Measurements from ENCODE around the gene PDE4B.
A peak's percentile ranks its signal among the peaks of the same experiment; 100 is the strongest.

PDE4B gene

GRCh38 chr1:66334318-66334717, 541.6 kb downstream of the PDE4B start:
- peak overlapping the region; percentile 62 for H3K4me3 ChIP-seq (replicated peaks; ENCODE audit: low read depth, low read length)
- TF ChIP-seq CTCF (IDR thresholded peaks at IDR 0.05; ENCODE audit: low read length, missing control alignments) = no peak
- no peak for DNase-seq (ENCODE audit: low read depth)

- TF ChIP-seq CTCF (IDR thresholded peaks at IDR 0.05; ENCODE audit: low read length, missing control alignments) = no peak
- peak overlapping the region; percentile 62 for H3K4me3 ChIP-seq (replicated peaks; ENCODE audit: low read depth, low read length)
- DNase-seq (ENCODE audit: low read depth) = no peak
These were observed 542.4 kb downstream of the PDE4B start for GRCh38 chr1:66335125-66335524.

- DNase-seq (ENCODE audit: low read depth) = peak; percentile 96
- TF ChIP-seq CTCF (IDR thresholded peaks at IDR 0.05; ENCODE audit: low read length, missing control alignments) = no peak
- H3K4me3 ChIP-seq (replicated peaks; ENCODE audit: low read depth, low read length) = peak overlapping the region; percentile 62
These were observed 543.4 kb downstream of the PDE4B start for GRCh38 chr1:66335859-66336640.

GRCh38 chr1:66336641-66336990, 543.9 kb downstream of the PDE4B start:
- H3K4me3 ChIP-seq (replicated peaks; ENCODE audit: low read depth, low read length) = no peak overlapping the region
- TF ChIP-seq CTCF (IDR thresholded peaks at IDR 0.05; ENCODE audit: low read length, missing control alignments) = no peak
- DNase-seq (ENCODE audit: low read depth) = no peak

- DNase-seq (ENCODE audit: low read depth) = no peak
- TF ChIP-seq CTCF (IDR thresholded peaks at IDR 0.05; ENCODE audit: low read length, missing control alignments) = no peak
- H3K4me3 ChIP-seq (replicated peaks; ENCODE audit: low read depth, low read length) = no peak overlapping the region
These were observed 544.6 kb downstream of the PDE4B start for GRCh38 chr1:66337249-66337648.

GRCh38 chr1:66339944-66340343, 547.2 kb downstream of the PDE4B start:
- peak; percentile 57 for DNase-seq (ENCODE audit: low read depth)
- H3K4me3 ChIP-seq (replicated peaks; ENCODE audit: low read depth, low read length) = no peak overlapping the region
- no peak for TF ChIP-seq CTCF (IDR thresholded peaks at IDR 0.05; ENCODE audit: low read length, missing control alignments)

Measured in fibroblast of pulmonary artery (primary cell).